ENCODE data around the gene PLAAT1.

Gene PLAAT1

DNA sequence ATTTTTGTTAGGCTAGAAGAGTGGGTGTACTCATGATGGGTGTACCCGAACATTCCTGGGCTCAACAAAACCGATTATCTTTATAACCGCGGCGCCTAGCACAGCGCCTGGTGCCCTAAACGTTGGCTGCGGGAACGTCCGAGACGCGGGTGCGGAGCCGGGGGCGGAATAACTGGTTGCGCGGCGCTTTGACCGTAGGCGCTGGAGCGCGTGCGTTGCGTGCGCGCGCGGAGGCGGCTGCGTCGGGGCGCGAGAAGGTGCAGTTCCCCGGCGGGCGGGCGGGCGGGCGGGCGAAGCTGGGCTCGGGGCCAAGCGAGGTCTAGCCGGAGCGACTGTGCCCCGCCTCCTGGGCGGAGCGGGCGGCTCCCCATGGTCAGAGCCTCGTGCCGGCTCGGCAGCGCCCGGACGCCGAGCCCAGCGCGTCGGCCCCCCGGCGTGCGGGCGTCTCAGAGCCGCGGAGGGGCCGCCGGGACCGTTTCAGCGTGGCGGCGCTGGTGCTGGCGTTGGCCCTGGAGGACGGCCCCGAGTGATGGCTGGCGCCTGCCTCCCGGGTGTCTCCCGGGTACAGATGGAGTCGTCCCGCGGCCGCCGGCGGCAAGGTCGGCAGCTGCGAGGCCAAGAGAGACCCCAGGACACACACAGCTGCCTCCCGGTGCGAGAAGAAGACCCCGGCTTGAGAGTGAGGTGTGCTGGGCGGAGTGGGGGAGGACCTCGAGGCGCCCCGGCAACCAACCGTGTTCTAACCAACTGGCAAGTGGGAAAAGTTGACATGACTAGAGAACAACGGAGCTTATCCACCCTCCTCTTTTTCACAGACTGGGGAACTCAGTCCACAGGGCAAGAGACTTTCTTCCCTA, at the start of gene PLAAT1:
Gene PLAAT1 (plus strand): TSS at position 373 of the 857 bp plus-strand sequence. CDS start 14,429 bp downstream, outside the sequence.
- DNase-seq, result peak; percentile 2

DNA sequence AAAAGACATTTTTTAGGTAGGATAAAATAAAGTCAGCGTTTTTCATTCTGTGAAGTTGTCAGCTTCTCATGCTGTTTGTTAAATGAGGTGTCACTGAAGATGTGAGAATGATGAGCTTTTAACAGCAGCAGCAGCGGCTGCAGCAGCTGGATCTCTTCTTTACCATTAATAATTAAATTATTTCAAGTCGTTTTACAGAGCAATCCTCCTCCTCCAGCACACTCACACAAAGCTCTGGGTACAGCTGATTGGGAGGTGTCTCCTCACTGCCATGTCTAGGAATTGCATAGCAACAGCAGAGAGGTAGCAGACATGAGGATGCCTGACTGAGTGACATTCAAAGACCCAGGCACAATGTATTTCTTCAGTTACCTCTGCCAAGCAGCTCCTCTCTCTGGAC, 46.7 kb upstream of the PLAAT1 start:
- DNase-seq, result no peak

DNA sequence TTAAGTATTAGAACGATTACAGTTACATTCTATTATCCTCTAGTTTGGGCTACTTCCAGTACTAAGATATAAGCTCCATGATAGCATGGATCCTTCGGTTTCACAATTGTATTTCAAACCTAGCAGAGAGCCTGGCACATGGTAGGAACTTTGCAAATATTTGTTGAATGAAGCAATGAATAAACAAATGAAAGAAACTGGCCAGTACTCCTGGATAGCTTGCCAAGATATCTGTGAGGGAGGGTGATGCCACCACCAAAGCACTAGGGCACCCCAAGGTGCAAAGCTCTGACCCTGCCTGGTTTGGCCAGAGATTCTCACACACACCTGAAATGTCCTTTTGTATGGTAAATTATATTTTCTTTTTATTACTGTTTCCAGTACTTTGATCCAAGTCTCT, 44.3 kb upstream of the PLAAT1 start:
- DNase-seq, result no peak

DNA sequence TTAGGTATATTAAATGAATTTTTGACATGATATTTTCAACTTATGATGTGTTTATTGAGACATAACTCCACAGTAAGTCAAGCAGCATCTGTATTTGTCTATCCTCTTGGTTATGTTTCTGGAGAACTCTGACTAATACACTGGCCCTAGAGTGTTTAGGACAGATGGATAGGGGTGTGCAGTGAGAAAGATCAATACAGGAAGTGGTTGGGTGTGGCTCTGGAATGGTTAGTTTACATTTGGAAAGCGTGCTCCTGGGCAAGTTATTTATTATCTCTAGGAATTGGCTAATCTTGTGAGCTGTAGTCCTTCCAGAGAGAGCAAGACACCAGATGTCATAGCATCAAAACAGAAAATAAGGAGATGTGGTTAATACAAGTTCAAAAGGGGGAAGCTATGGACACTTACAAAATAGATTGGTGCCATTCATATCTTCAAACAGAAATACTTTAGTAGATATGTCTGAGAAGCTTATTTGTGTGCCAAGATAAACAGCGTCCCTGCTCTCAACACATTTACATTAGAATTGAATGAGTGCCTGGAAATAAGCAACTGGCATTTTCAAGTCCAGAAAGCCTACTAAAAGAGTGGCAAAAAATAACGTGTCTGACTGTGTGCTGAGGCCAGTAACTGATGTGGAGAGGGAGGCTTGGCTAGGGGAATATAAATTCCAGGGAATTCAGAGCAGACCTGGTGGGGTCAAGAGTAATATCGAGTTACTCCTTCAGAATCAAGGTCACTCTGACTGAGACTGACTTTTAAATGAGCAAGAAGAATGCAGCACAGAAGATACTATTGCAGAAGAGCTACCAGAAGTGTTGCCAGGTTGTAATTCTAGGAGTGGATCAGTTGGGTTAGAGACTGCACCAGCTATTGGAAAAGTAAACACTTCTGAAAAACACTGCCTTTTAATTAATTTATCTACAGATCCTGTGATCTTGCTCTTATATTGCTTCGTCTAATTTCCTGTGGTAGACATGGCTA, 33.4 kb upstream of the PLAAT1 start:
- no peak for DNase-seq

- DNase-seq, result no peak
Measured at GRCh38 chr3:193210618-193211017, 30.4 kb upstream of the PLAAT1 start.

- DNase-seq, result no peak
Measured at GRCh38 chr3:193211173-193211572, 29.8 kb upstream of the PLAAT1 start.

DNA sequence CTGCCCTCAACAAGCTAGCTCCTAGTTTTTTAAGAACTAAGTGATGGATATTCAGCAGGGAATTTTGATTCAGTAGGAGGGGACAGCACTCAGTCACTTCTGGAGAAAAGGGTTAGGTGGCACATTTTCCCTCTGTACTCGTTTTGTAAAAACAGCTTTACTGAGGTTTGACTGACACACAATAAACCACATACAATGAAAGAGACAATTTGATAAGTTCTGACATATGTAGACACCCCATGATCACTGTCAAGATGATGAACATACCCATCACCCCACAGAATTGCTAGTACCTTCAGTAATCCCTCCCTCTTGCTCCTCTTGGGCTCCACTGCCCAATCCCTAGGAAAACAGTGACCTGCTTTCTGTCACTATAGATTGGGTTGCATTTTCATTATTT, 29.0 kb upstream of the PLAAT1 start:
- DNase-seq, result no peak

- DNase-seq, result no peak
Measured at GRCh38 chr3:193212844-193213243, 28.2 kb upstream of the PLAAT1 start.

GRCh38 chr3:193214445-193214844, 26.6 kb upstream of the PLAAT1 start:
- DNase-seq, result no peak

DNA sequence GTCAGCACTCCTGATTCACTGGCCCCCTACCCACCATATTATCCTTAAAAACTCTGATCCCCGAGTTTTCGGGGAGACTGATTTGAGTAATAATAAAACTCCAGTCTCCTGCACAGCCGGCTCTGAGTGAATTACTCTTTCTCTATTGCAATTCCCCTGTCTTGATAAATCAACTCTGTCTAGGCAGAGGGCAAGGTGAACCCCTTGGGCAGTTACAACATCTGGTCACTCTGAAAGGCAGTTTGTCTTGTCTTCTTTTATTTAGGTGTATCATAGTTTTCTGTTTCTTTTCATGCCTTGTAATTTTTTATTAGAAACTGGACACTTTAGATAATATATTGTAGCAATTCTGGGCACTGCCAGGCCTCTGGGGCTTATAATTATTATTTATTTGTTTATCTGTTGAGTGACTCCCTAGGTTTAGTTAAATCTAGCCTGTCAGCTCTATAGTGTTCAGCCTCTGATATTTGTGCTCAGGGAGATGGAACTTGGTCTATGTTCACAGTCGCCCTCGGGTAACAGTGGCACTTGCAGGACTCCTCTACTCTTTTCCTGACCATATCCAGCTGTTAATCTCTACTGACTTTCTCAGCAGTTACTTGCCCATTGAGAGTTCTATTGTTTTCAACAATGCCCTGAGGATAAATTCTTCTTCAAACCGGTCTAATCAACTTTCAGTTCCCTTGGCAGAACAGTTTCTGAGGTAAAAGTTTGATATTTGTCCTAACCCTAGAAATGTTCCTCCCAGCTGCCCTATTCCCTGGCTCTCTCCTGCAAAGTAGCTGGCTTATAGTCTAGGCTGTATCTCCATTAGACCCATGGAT, 15.5 kb upstream of the PLAAT1 start:
- DNase-seq, result no peak

- DNase-seq, result no peak
Measured at GRCh38 chr3:193228206-193228605, 12.8 kb upstream of the PLAAT1 start.

DNA sequence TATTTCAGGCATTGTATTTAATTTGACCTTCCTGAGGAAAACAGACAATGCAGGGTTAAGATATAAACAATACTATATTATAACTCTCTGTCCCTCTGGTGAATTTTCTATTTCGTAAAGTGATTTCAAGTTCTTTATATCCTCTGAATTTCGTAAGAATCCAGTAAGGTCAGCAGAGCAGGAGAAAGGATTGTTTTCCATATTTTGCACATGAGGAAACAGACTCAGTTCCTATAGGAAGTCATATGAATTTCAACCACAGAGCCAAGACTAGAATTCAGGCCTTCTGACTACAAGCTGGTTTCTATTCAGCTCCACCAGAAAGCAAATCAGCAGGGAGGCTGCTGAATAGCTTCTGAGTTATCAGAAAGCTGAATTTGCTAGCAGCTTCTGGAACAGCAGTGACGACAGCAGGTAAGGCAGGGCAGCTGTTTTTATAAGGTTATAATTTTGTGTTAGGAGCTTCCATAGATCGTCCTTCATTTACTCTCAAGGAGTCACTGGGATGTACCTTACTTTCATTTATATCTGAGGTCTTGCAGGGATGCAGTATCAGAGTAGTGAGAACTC, 11.1 kb upstream of the PLAAT1 start:
- no peak for DNase-seq

DNA sequence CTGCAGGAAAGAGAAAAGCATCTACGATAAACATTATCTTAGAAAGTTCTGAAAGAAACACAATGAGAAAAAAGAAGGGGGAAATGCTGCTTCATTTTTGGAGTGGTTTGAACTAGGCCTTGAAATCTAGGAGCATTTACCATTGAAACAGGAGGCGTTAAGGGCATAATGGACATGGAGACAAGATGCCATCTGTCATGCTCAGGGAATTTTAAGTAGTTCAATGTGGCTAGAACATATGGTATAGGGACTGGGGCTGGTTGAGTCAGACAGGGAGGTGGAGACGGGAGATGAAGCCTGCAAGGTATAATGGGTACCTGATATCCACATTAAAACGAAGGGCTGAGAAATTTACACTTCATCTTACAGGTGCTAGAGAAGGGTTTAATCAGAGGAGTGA, 10.4 kb upstream of the PLAAT1 start:
- DNase-seq, result no peak

DNA sequence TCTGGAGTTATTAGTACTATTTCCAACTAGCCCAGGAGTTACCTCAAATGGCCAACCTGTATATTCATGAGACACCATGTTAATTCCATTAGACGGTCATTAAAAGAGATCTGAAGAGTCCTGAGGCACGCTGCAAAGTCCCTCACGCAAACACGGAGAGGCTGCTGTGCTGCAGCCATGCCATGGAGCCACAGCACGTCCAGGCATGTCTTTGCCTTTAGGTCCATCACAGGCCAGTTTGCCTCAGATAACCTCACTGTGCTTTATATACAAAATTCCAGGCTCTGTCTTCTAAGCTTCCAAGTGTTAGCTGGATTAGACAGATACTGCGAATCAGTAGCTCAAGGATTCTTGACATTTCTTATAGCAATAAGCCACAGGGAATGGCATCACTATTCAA, 9.8 kb upstream of the PLAAT1 start:
- DNase-seq, result no peak

DNA sequence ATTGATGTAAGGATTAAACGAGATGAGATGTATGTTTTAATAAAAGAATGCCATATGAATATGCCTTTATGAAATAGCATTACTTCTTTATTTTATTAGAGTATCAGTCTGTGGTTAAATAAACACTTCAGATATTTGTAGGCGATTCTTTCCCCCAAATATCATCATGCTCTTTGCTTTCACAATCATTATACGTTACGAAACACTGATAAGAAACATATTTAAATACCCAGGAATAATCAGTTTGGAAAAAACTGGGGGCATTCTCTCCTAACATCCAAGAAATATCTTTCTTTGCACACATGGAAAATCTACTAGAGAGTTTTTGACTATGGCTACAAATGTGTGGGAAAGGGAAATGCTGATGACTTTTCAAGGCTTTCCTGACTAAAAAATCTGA, 4.4 kb upstream of the PLAAT1 start:
- no peak for DNase-seq

- DNase-seq, result no peak
Measured at GRCh38 chr3:193237030-193237429, 4.0 kb upstream of the PLAAT1 start.

GRCh38 chr3:193240436-193240849, 579 bp upstream of the PLAAT1 start:
- DNase-seq, result no peak

DNA sequence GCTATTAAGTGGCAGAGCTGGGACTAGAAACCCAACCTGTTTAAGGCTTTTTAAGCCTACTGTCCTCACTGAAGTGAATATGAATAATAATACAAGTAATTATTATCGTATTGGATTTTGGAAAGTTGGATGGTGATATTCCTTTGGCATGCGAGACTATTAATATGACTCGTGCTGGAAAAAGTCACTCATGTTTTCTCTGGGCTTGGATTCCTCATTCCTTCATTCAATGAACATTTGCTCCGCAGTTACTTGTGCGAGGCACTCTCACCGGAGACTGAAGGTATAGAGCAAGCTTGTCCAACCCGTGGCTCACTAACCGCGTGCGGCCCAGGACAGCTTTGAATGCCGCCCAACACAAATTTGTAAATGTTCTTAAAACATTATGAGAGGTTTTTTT, 694 bp downstream of the PLAAT1 start:
- no peak for DNase-seq

DNA sequence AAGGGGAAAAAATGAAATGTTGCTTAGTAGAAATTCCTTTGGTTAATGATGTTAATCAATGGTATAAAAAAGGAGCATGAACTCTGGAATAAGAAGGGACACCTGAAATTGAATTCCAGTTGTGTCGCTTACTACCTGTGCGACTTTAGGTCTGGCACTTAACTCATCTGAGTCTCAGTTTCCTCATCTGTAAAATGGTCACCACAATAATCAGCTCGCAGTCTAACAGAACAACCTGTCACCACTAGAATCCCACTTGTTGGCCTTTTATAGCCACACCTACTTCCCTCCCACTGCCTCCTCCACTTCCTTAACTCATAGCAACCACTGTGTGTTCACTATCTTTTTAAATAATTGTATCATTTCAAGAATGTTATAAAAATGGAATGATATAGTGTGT, 2.5 kb downstream of the PLAAT1 start:
- no peak for DNase-seq

GRCh38 chr3:193248848-193249468, 7.9 kb downstream of the PLAAT1 start:
- no peak for DNase-seq

GRCh38 chr3:193250492-193250891, 9.5 kb downstream of the PLAAT1 start:
- no peak for DNase-seq

All from stimulated activated CD4-positive, alpha-beta T cell treated with anti-CD3 and anti-CD28 coated beads, Interleukin-12 subunit alpha, Interleukin-12 subunit beta, amount 100 ng/mL, for 4 hours (primary cell).